Liver (tissue), 3 donors: ENCODE measurements around the gene USP38.

ENCODE experiments used
- ATF3 ChIP-seq: IDR thresholded peaks from 2 replicates; pipeline ENCODE4 v1.6.1; 2016; ENCODE audit warnings: antibody characterized with exemption
- CTCF ChIP-seq: fragments of 150-350 bp; IDR thresholded peaks from 2 replicates; pipeline ENCODE4 v1.5.1; 2017; ENCODE audit warnings: improper control_type of control experiment, low read depth, low read length; ENCODE audit not compliant: missing input control
- EGR1 ChIP-seq, 2 donors: IDR thresholded peaks; 2 replicates each; pipeline ENCODE4 v1.6.1; 2016 to 2018; ENCODE audit warnings: antibody characterized with exemption in 2 of 2, low read depth in 2 of 2
- GABPA ChIP-seq, 2 donors: IDR thresholded peaks in 1 of 2; conservative IDR thresholded peaks in 1 of 2; 2 replicates each; pipeline ENCODE4 v1.6.1; 2016; ENCODE audit warnings: antibody characterized with exemption in 2 of 2, mild to moderate bottlenecking in 1 of 2, moderate library complexity in 1 of 2
- HNF4G ChIP-seq: IDR thresholded peaks from 2 replicates; pipeline ENCODE4 v1.6.1; 2016; ENCODE audit warnings: antibody characterized with exemption
- RAD21 ChIP-seq, 2 donors: IDR thresholded peaks; 2 replicates each; pipeline ENCODE4 v1.6.1; 2016; ENCODE audit warnings: antibody characterized with exemption in 2 of 2, mild to moderate bottlenecking in 2 of 2
- SP1 ChIP-seq: IDR thresholded peaks from 2 replicates; pipeline ENCODE4 v1.6.1; 2018; ENCODE audit warnings: antibody characterized with exemption, mild to moderate bottlenecking
- TAF1 ChIP-seq: conservative IDR thresholded peaks from 2 replicates; pipeline ENCODE4 v1.6.1; 2016; ENCODE audit warnings: antibody characterized with exemption, mild to moderate bottlenecking
- YY1 ChIP-seq: IDR thresholded peaks from 2 replicates; pipeline ENCODE4 v1.6.1; 2016; ENCODE audit warnings: antibody characterized with exemption, mild to moderate bottlenecking
- TF ChIP-seq, protein P1 (sequence below): IDR thresholded peaks from 2 replicates; pipeline ENCODE4 v1.6.1; 2016; ENCODE audit warnings: antibody characterized with exemption
- TF ChIP-seq, protein P2 (sequence below): IDR thresholded peaks from 2 replicates; pipeline ENCODE4 v1.6.1; 2016; ENCODE audit warnings: antibody characterized with exemption, mild to moderate bottlenecking
- donor health status: healthy.
- donor health status: healthy.

DNA sequence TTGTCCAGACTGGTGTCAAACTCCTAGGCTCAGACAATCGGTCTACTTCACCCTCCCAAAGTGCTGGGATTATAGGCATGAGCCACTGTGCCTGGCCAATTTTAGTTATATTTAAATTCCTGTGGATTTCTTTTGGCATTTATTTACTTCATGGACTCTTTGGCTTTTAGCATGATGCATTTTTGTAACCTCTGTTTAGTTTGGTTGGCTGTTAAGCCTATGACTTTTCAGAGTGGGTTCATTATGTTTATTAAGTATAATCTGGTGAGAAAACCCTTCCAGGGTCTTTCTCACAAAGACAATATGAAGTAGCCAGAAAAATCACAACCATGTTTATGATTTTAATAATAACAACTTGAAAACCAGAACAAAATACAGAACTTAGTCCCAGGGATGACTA lies 49.4 kb downstream of the USP38 start:
- TF ChIP-seq CTCF (no peak), RAD21 (IDR thresholded peaks at IDR 0.05) (no peak), EGR1 (IDR thresholded peaks at IDR 0.05; ENCODE audit: low read depth in 2 of 2) (no peak), ATF3 (no peak), SP1 (no peak), GABPA (IDR thresholded peaks at IDR 0.05 in 1 of 2, conservative IDR thresholded peaks at IDR 0.05 in 1 of 2) (no peak), HNF4G (no peak), YY1 (no peak), TAF1 (no peak)
- TF ChIP-seq, protein P1, sequence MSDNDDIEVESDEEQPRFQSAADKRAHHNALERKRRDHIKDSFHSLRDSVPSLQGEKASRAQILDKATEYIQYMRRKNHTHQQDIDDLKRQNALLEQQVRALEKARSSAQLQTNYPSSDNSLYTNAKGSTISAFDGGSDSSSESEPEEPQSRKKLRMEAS: no peak
- TF ChIP-seq, protein P2, sequence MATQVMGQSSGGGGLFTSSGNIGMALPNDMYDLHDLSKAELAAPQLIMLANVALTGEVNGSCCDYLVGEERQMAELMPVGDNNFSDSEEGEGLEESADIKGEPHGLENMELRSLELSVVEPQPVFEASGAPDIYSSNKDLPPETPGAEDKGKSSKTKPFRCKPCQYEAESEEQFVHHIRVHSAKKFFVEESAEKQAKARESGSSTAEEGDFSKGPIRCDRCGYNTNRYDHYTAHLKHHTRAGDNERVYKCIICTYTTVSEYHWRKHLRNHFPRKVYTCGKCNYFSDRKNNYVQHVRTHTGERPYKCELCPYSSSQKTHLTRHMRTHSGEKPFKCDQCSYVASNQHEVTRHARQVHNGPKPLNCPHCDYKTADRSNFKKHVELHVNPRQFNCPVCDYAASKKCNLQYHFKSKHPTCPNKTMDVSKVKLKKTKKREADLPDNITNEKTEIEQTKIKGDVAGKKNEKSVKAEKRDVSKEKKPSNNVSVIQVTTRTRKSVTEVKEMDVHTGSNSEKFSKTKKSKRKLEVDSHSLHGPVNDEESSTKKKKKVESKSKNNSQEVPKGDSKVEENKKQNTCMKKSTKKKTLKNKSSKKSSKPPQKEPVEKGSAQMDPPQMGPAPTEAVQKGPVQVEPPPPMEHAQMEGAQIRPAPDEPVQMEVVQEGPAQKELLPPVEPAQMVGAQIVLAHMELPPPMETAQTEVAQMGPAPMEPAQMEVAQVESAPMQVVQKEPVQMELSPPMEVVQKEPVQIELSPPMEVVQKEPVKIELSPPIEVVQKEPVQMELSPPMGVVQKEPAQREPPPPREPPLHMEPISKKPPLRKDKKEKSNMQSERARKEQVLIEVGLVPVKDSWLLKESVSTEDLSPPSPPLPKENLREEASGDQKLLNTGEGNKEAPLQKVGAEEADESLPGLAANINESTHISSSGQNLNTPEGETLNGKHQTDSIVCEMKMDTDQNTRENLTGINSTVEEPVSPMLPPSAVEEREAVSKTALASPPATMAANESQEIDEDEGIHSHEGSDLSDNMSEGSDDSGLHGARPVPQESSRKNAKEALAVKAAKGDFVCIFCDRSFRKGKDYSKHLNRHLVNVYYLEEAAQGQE: no peak
